Gastroesophageal sphincter (tissue), 4 donors: ENCODE results near the gene CTU1. TPM values are rescaled to one million over a fixed set of nuclear protein-coding genes. Genes with fewer than 3 reads are reported as not detected.

Experiments used
- ATAC-seq: fragments of 150-250 bp; one replicate; pipeline ENCODE4 v1.9.1; 2016; ENCODE audit warnings: mild to moderate bottlenecking, moderate library complexity
- H3K27ac ChIP-seq, 4 donors: fragments of 200-600 bp; sonication (generic) in 3 of 4; 1 replicate in 3 of 4; 2 replicates in 1 of 4; pipeline ENCODE4 v1.5.1; 2016 to 2019
- H3K27me3 ChIP-seq: fragments of 200-600 bp; sonication (generic); one replicate; pipeline ENCODE4 v1.5.1; 2019
- H3K36me3 ChIP-seq, 2 donors: fragments of 200-600 bp; sonication (generic); one replicate each; pipeline ENCODE4 v1.5.1; 2019; ENCODE audit warnings: control low read depth in 1 of 2
- H3K4me1 ChIP-seq, 3 donors: fragments of 200-600 bp; sonication (generic); 1 replicate in 2 of 3; 2 replicates in 1 of 3; pipeline ENCODE4 v1.5.1; 2016 to 2019; ENCODE audit warnings: control low read depth in 2 of 3
- H3K4me3 ChIP-seq, 2 donors: fragments of 200-600 bp; sonication (generic); one replicate each; pipeline ENCODE4 v1.5.1; 2019; ENCODE audit warnings: mild to moderate bottlenecking in 1 of 2, moderate library complexity in 1 of 2
- H3K9me3 ChIP-seq, 3 donors: fragments of 200-600 bp; sonication (generic); one replicate each; pipeline ENCODE4 v1.5.1; 2017 to 2019; ENCODE audit warnings: control low read depth in 2 of 3
- EP300 ChIP-seq: sonication (generic); formaldehyde crosslinking; IDR thresholded peaks from one replicate; pipeline ENCODE4 v1.6.1; 2017; ENCODE audit warnings: antibody characterized with exemption, mild to moderate bottlenecking
- POLR2A ChIP-seq, 2 donors: fragments of 450-650 bp; IDR thresholded peaks; one replicate each; pipeline ENCODE4 v1.6.1; 2017; ENCODE audit warnings: antibody characterized with exemption in 2 of 2, mild to moderate bottlenecking in 2 of 2, moderate library complexity in 1 of 2
- POLR2AphosphoS5 ChIP-seq: sonication (generic); formaldehyde crosslinking; IDR thresholded peaks from one replicate; pipeline ENCODE4 v1.6.1; 2017; ENCODE audit warnings: antibody characterized with exemption
- WGBS, 2 donors: methylation state at CpG; one replicate each; pipeline ENCODE4 v1.1.5; 2018; ENCODE audit warnings: low coverage in 1 of 2; 5-methylcytosine and 5-hydroxymethylcytosine counted together
- total RNA-seq, 4 donors: library from RNA; depleted of rRNA; stranded (reverse); fragments of >200 nt; gene quantifications; one replicate each; pipeline ENCODE4 v1.1.0, GENCODE V29; 2016
- TF ChIP-seq, protein P1 (sequence below), 4 experiments: fragments of 200-600 bp in 2 of 4; fragments of 450-650 bp in 2 of 4; sonication (generic) in 1 of 4; IDR thresholded peaks; one replicate each; pipeline ENCODE4 v1.5.1; 2017 to 2019; ENCODE audit warnings: antibody characterized with exemption in 4 of 4, mild to moderate bottlenecking in 2 of 4, moderate library complexity in 2 of 4

The CTU1 gene
- total RNA-seq, 4 donors from 2014 or later, result 9.8 to 12.8 (median 11.4) TPM

DNA sequence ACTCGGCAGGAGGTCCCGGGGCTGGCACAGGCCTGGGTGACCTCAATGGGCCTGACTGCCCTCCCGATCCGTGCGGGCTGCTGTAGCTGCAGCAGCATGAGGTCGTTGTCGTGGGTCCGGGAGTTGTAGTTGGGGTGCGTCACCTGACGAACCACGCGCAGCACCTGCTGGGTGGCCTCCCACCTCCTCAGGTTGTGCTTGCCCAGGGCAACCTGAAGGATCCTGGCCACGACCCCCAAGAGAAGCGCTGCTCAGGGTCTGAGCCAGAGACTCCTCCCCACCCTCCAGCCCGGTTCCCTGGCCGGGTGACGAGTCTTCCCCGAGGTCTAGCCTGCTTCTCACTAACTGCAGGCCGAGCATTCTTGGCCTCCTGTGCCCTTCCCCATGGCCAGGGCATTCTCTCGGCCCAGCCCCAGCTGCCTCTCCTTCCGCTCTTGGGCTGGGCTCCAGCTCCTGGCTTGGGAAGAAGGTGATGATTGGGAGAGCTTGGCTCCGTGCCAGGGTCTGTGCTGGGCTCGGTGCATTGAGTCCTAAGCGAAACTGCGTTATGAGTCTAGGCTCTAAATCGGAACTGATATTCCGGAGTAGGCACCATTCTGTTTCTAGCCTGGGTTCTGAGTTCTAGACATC, 28.6 kb downstream of the CTU1 start:
- Histone ChIP-seq H3K9me3 (peaks cover 0 to 4% (median 0%) of the 10 kb centered on the region in 3 donors), H3K27me3 (peaks cover 75% of the 10 kb centered on the region), H3K36me3 (no peaks in the 10 kb centered on the region), H3K4me1 (no peaks in the 10 kb centered on the region), H3K27ac (no peak overlapping the region), H3K4me3 (no peak overlapping the region)
- TF ChIP-seq, protein P1, sequence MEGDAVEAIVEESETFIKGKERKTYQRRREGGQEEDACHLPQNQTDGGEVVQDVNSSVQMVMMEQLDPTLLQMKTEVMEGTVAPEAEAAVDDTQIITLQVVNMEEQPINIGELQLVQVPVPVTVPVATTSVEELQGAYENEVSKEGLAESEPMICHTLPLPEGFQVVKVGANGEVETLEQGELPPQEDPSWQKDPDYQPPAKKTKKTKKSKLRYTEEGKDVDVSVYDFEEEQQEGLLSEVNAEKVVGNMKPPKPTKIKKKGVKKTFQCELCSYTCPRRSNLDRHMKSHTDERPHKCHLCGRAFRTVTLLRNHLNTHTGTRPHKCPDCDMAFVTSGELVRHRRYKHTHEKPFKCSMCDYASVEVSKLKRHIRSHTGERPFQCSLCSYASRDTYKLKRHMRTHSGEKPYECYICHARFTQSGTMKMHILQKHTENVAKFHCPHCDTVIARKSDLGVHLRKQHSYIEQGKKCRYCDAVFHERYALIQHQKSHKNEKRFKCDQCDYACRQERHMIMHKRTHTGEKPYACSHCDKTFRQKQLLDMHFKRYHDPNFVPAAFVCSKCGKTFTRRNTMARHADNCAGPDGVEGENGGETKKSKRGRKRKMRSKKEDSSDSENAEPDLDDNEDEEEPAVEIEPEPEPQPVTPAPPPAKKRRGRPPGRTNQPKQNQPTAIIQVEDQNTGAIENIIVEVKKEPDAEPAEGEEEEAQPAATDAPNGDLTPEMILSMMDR (IDR thresholded peaks at IDR 0.05), result no peak
- WGBS, 2 donors, result 65 to 81% methylated on average over 7 to 9 of the region's 27 CpGs
- ATAC-seq, result no peak

DNA sequence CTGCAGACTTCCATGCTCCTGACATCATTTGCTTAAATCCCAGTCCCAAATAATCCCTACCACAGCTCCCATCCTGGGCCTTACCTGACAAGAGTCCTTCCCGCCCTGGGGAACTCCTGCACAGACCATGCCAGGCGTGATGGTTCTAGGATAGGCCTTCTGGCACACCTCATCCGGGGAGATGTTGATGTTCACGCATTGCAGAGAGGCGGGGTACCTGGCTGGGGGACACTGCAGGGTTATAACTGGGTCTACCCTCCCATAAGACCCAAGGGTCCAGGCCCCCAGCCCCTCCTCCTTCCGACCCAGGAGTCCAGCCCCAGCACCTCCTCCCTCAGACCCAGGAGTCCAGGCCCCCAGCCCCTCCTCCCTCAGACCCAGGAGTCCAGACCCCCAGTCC, 29.5 kb downstream of the CTU1 start:
- Histone ChIP-seq H3K4me3 (no peak overlapping the region), H3K9me3 (peaks cover 0 to 13% (median 0%) of the 10 kb centered on the region in 3 donors), H3K36me3 (no peaks in the 10 kb centered on the region), H3K4me1 (no peaks in the 10 kb centered on the region), H3K27me3 (peaks cover 80% of the 10 kb centered on the region), H3K27ac (no peak overlapping the region)
- no CpG with 5 or more reads among the region's 6 CpGs for WGBS, 2 donors
- no peak for ATAC-seq
- TF ChIP-seq, protein P1 (IDR thresholded peaks at IDR 0.05), result no peak
- no peak for TF ChIP-seq EP300
- TF ChIP-seq POLR2AphosphoS5, result no peak
- TF ChIP-seq POLR2A (IDR thresholded peaks at IDR 0.05), result no peak

DNA sequence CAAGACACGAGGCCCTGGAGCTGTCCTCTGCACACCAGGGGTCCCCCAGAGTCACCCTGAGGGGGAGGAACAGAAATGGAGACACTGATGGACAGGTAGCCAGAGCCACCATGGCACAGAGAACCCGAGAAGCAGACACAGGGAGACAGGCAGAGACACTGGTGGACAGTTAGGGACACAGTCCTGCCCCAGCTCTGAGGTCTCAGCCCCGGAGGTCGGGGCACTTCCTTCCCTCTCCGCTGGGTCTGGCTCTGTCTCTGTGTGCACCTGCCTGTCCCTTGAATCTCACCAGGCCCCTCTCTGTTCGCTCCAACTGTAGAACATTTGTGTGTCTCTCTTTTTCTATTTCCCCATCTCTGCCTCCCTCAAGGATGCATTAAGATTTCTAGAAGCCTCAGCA, 30.1 kb downstream of the CTU1 start:
- 59 to 82% methylated on average over 4 to 5 of the region's 6 CpGs for WGBS, 2 donors
- TF ChIP-seq POLR2AphosphoS5 (no peak), POLR2A (IDR thresholded peaks at IDR 0.05) (no peak), EP300 (no peak)
- TF ChIP-seq, protein P1 (IDR thresholded peaks at IDR 0.05), result no peak
- peaks cover 78% of the 10 kb centered on the region for H3K27me3 ChIP-seq

DNA sequence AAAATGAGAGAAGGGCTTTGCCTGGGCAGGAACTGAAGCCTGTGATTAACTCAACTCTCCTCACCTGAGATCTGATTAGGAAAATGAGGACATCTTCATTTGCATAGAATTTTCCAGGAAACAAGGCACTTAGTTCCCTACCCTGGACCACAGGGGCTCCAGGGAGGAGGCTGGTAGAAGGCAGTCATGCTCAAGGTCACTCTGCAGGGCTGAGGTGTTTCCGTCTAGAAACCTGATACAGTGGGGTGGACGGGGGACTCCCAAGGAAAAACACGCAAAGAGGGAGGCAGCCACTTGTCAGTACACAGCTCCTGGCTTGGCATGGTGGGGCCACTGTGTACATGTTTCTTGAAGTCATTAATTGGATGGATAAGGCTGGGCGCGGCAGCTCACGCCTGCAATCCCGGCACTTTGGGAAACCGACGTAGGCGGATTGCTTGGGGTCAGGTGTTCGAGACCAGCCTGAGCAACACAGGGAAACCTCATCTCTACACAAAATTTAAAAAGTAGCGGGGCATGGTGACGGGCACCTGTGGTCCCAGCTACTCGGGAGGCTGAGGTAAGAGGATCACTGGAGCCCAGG, 31.5 kb downstream of the CTU1 start:
- WGBS, 2 donors, result 73 to 100% methylated on average over 1 to 10 of the region's 14 CpGs
- H3K4me3 ChIP-seq, result no peak overlapping the region
- TF ChIP-seq POLR2A (IDR thresholded peaks at IDR 0.05), result no peak
- no peak for TF ChIP-seq EP300
- TF ChIP-seq, protein P1 (IDR thresholded peaks at IDR 0.05), result no peak
- no peak for TF ChIP-seq POLR2AphosphoS5
- no peaks in the 10 kb centered on the region for H3K4me1 ChIP-seq
- H3K27me3 ChIP-seq, result peaks cover 73% of the 10 kb centered on the region
- peaks cover 0 to 23% (median 0%) of the 10 kb centered on the region in 3 donors for H3K9me3 ChIP-seq
- H3K27ac ChIP-seq, result no peak overlapping the region
- H3K36me3 ChIP-seq, result no peaks in the 10 kb centered on the region
- no peak for ATAC-seq

More for the DNA sequence above, 30.1 kb downstream of the CTU1 start:
- Histone ChIP-seq H3K4me3 (no peak overlapping the region), H3K36me3 (no peaks in the 10 kb centered on the region), H3K9me3 (peaks cover 0 to 19% (median 0%) of the 10 kb centered on the region in 3 donors), H3K27ac (no peak overlapping the region), H3K4me1 (no peaks in the 10 kb centered on the region)
- no peak for ATAC-seq

DNA sequence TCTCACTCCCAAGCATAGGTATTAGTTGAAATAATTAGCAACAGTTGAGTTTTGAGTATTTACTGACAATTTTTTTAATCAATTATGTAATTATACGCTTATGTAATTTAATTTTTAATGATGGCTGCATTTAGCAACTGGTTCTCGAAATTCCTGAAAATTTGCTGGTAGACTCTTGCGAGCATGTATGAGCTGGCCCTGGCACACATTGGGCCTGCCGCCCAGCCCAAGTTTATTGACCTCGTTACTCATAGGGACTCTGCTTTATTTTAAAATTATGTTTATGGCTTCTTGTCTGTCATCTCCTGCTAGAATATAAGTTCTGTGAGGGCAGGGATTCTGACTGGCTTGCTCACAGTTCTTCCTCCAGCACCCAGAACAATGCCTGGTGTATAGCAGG, 32.2 kb downstream of the CTU1 start:
- ATAC-seq, result no peak
- TF ChIP-seq, protein P1 (IDR thresholded peaks at IDR 0.05), result no peak
- TF ChIP-seq EP300, result no peak
- no peak for TF ChIP-seq POLR2AphosphoS5
- TF ChIP-seq POLR2A (IDR thresholded peaks at IDR 0.05), result no peak
- Histone ChIP-seq H3K4me3 (no peak overlapping the region), H3K27ac (no peak overlapping the region), H3K9me3 (peaks cover 0 to 23% (median 0%) of the 10 kb centered on the region in 3 donors), H3K36me3 (no peaks in the 10 kb centered on the region), H3K4me1 (no peaks in the 10 kb centered on the region), H3K27me3 (peaks cover 69% of the 10 kb centered on the region)
- 77 to 92% methylated on average over 5 of the region's 5 CpGs for WGBS, 2 donors
